ENCODE data around the gene TPPP2. TPM values are rescaled to one million over a fixed set of nuclear protein-coding genes. Genes with fewer than 3 reads are reported as not detected.

Gene TPPP2
- polyA plus RNA-seq, 1 of the 3 experiments (the other 2 are of a cell fraction): not detected

GRCh38 chr14:21060614-21061346 lies 30.8 kb downstream of the TPPP2 start (continued):
- TF ChIP-seq NFIC (IDR thresholded peaks at IDR 0.05; ENCODE audit: borderline replicate concordance) (no peak), RFX5 (IDR thresholded peaks at IDR 0.05; ENCODE audit: low read length) (no peak)

DNA sequence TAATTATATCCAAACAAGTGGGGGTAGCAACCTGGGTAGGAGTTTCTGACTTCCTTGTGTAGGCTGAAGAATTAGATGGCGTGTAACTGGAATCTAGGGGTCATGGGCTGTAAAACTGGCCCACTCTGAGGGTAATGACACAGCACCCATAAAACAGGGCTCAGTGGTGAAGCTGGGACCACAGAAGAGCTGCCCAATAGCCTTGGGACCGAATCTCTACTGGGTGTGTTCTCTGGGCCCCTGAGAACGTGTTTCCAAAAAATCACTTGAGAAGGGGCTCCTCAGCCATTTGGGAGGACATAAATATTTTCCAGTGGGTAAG lies 31.3 kb downstream of the TPPP2 start:
- Histone ChIP-seq H3K9me3 (no peaks in the 10 kb centered on the region), H3K79me2 (ENCODE audit: insufficient read depth) (no peaks in the 10 kb centered on the region), H3K4me3 (ENCODE audit: low read depth in 2 of 2, low read length in 1 of 2) (no peak overlapping the region), H3K4me2 (no peak overlapping the region), H3K27me3 (ENCODE audit: insufficient read depth) (no peaks in the 10 kb centered on the region), H3K9me2 (no peaks in the 10 kb centered on the region), H2AFZ (ENCODE audit: low read depth) (no peak overlapping the region), H3K9ac (no peak overlapping the region), H3K36me3 (replicated peaks in 1 of 2; ENCODE audit: control insufficient read depth in 1 of 2, insufficient read depth in 2 of 2, low read length in 1 of 2) (no peaks in the 10 kb centered on the region), H3F3A (replicated peaks; ENCODE audit: insufficient read depth) (peaks cover 3% of the 10 kb centered on the region), H3K27ac (ENCODE audit: low read depth in 2 of 2, low read length in 1 of 2) (no peak overlapping the region), H3K4me1 (ENCODE audit: control insufficient read depth in 1 of 2, insufficient read depth in 2 of 2, low read depth in 1 of 2, low read length in 1 of 2) (peaks cover 0 to 10% of the 10 kb centered on the region in 2 experiments; a peak in 3 of 4 replicates), H4K20me1 (ENCODE audit: insufficient read depth) (no peaks in the 10 kb centered on the region)
- TF ChIP-seq TAF1 (IDR thresholded peaks at IDR 0.05; ENCODE audit: borderline replicate concordance, low read depth, low read length): no peak
- TF ChIP-seq GATA2 (CRISPR knock-in tag; IDR thresholded peaks at IDR 0.05): no peak
- no peak for TF ChIP-seq EP300 (IDR thresholded peaks at IDR 0.05; ENCODE audit: borderline replicate concordance in 1 of 2, low read depth in 1 of 2, low read length in 1 of 2)
- TF ChIP-seq IRF3 (IDR thresholded peaks at IDR 0.05; ENCODE audit: low read depth, low read length): no peak
- TF ChIP-seq FOSL2 (IDR thresholded peaks at IDR 0.05; ENCODE audit: borderline replicate concordance, low read depth): no peak
- TF ChIP-seq POLR2AphosphoS5 (IDR thresholded peaks at IDR 0.05; ENCODE audit: low read depth, low read length): no peak
- TF ChIP-seq MEF2A (IDR thresholded peaks at IDR 0.05; ENCODE audit: borderline replicate concordance, low read depth): no peak
- no peak for TF ChIP-seq SMC3 (IDR thresholded peaks at IDR 0.05; ENCODE audit: low read depth, low read length)
- TF ChIP-seq MAX (IDR thresholded peaks at IDR 0.05; ENCODE audit: low read depth): no peak
- TF ChIP-seq RAD21 (IDR thresholded peaks at IDR 0.05; ENCODE audit: low read length): no peak
- no peak for TF ChIP-seq FOXJ3 (CRISPR knock-in tag; IDR thresholded peaks at IDR 0.05)
- TF ChIP-seq RCOR1 (IDR thresholded peaks at IDR 0.05; ENCODE audit: low read length): no peak
- ChIA-PET POLR2A (no interaction called here), CTCF (interaction anchor here (1.2 to 1.9 kb wide), 4 partner anchors 21 to 31 kb away, joined by 5 to 13 read pairs (median 10); no protein-coding TSS in a partner anchor)
- no peak for DNase-seq
- 91% methylated on average over 3 of the region's 3 CpGs for WGBS (ENCODE audit: low lambda C conversion rate)

GRCh38 chr14:21063479-21063878 lies 33.5 kb downstream of the TPPP2 start:
- Histone ChIP-seq H3K4me3 (ENCODE audit: low read depth in 2 of 2, low read length in 1 of 2) (no peak overlapping the region), H3F3A (replicated peaks; ENCODE audit: insufficient read depth) (peaks cover 13% of the 10 kb centered on the region), H3K9ac (no peak overlapping the region), H3K4me1 (ENCODE audit: control insufficient read depth in 1 of 2, insufficient read depth in 2 of 2, low read depth in 1 of 2, low read length in 1 of 2) (peaks cover 2 to 10% of the 10 kb centered on the region in 2 experiments), H4K20me1 (ENCODE audit: insufficient read depth) (no peaks in the 10 kb centered on the region), H3K27ac (ENCODE audit: low read depth in 2 of 2, low read length in 1 of 2) (peak overlapping the region in 1 of 2 experiments; percentile 48; a peak in 2 of 4 replicates), H3K9me2 (no peaks in the 10 kb centered on the region), H3K4me2 (peak overlapping the region; percentile 12; the same call in 1 of the 2 replicates), H2AFZ (ENCODE audit: low read depth) (peak overlapping the region; percentile 1; the same call in 1 of the 2 replicates), H3K9me3 (no peaks in the 10 kb centered on the region), H3K36me3 (replicated peaks in 1 of 2; ENCODE audit: control insufficient read depth in 1 of 2, insufficient read depth in 2 of 2, low read length in 1 of 2) (no peaks in the 10 kb centered on the region), H3K79me2 (ENCODE audit: insufficient read depth) (no peaks in the 10 kb centered on the region), H3K27me3 (ENCODE audit: insufficient read depth) (no peaks in the 10 kb centered on the region)
- CTCF ChIA-PET: interaction anchor here (0.6 to 13.2 kb wide), 4 partner anchors 32 to 49 kb away, joined by 3 to 296 read pairs (median 6); partner anchors contain the start of gene ZNF219
- POLR2A ChIA-PET: no interaction called here
- no peak for DNase-seq
- peak; percentile 55 for TF ChIP-seq NFIC (IDR thresholded peaks at IDR 0.05; ENCODE audit: borderline replicate concordance)
- 0 out of 2 replicates have a peak, but pooled peaks have one; percentile 48 for TF ChIP-seq RXRA (IDR thresholded peaks at IDR 0.05; ENCODE audit: borderline replicate concordance, low read depth)
- TF ChIP-seq JUND (IDR thresholded peaks at IDR 0.05): peak; percentile 76
- TF ChIP-seq TEAD4 (IDR thresholded peaks at IDR 0.05; ENCODE audit: borderline replicate concordance, insufficient read depth): peak; percentile 72; the same call in 1 of the 2 replicates
- no peak for TF ChIP-seq SMC3 (IDR thresholded peaks at IDR 0.05; ENCODE audit: low read depth, low read length)
- TF ChIP-seq POLR2AphosphoS5 (IDR thresholded peaks at IDR 0.05; ENCODE audit: low read depth, low read length): no peak
- TF ChIP-seq NRF1 (IDR thresholded peaks at IDR 0.05; ENCODE audit: low read depth, low read length): no peak
- TF ChIP-seq TCF12 (IDR thresholded peaks at IDR 0.05): peak; percentile 59
- peak; percentile 49; the same call in 1 of the 2 replicates for TF ChIP-seq FOSL2 (IDR thresholded peaks at IDR 0.05; ENCODE audit: borderline replicate concordance, low read depth)
- peak; percentile 59 for TF ChIP-seq PBX3 (IDR thresholded peaks at IDR 0.05)
- TF ChIP-seq EP300 (IDR thresholded peaks at IDR 0.05; ENCODE audit: borderline replicate concordance in 1 of 2, low read depth in 1 of 2, low read length in 1 of 2): peak in 1 of 2 experiments; percentile 10; a peak in 1 of 4 replicates
- no peak for TF ChIP-seq FOXJ3 (CRISPR knock-in tag; IDR thresholded peaks at IDR 0.05)
- 25% methylated on average over 3 of the region's 3 CpGs for WGBS (ENCODE audit: low lambda C conversion rate)
